WERI-Rb-1 (cell line): ENCODE results near the gene TMOD3.

ENCODE experiments used
- DNase-seq: peaks from one replicate; pipeline ENCODE4 v3.0.0-alpha.2; 2020
- H3K27ac ChIP-seq: fragments of 250-450 bp; sonication (Bioruptor Pico); 2 replicates; pipeline ENCODE4 v1.5.1; 2020; ENCODE audit warnings: mild to moderate bottlenecking, moderate library complexity
- H3K27me3 ChIP-seq: fragments of 250-450 bp; sonication (Bioruptor Pico); 2 replicates; pipeline ENCODE4 v1.5.1; 2021; ENCODE audit warnings: mild to moderate bottlenecking, low read depth, moderate library complexity; ENCODE audit not compliant: insufficient read depth, severe bottlenecking
- H3K36me3 ChIP-seq: fragments of 250-450 bp; sonication (Bioruptor Pico); 2 replicates; pipeline ENCODE4 v1.5.1; 2020; ENCODE audit warnings: mild to moderate bottlenecking, moderate library complexity
- H3K4me3 ChIP-seq: 2 replicates; pipeline ENCODE4 v1.5.1; 2011; ENCODE audit warnings: low read depth, mild to moderate bottlenecking, control low read depth, low read length
- H3K9me3 ChIP-seq: fragments of 250-450 bp; sonication (Bioruptor Pico); 2 replicates; pipeline ENCODE4 v1.5.1; 2021; ENCODE audit warnings: mild to moderate bottlenecking, moderate library complexity; ENCODE audit not compliant: severe bottlenecking
- TF ChIP-seq, protein P1 (sequence below): IDR thresholded peaks from 2 replicates; pipeline ENCODE4 v1.5.1; 2011; ENCODE audit warnings: low read depth, mild to moderate bottlenecking, control low read depth, inconsistent platforms, low read length

Gene TMOD3

DNA sequence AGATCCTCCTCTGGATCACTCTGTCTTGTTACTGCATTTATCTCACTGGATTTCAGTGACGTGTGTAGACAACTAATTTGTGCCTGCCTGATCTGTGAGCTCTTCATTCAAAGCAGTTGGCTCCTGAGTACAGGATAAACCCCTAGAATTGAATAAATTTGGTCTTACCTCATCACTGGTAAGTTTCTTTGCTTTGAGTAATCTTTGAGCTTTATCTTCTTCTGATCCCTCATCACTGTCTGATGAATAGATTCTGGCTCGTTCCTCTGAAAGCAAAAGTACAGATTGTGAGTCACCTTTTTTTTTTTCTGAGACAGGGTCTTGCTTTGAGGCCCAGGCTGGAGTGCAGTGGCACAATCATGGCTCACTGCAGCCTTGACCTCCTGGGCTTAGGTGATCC, 117.7 kb downstream of the TMOD3 start:
- Histone ChIP-seq H3K4me3 (no peak overlapping the region), H3K27ac (no peak overlapping the region), H3K9me3 (no peaks in the 10 kb centered on the region), H3K36me3 (peaks cover 62% of the 10 kb centered on the region), H3K27me3 (no peaks in the 10 kb centered on the region)
- TF ChIP-seq, protein P1, sequence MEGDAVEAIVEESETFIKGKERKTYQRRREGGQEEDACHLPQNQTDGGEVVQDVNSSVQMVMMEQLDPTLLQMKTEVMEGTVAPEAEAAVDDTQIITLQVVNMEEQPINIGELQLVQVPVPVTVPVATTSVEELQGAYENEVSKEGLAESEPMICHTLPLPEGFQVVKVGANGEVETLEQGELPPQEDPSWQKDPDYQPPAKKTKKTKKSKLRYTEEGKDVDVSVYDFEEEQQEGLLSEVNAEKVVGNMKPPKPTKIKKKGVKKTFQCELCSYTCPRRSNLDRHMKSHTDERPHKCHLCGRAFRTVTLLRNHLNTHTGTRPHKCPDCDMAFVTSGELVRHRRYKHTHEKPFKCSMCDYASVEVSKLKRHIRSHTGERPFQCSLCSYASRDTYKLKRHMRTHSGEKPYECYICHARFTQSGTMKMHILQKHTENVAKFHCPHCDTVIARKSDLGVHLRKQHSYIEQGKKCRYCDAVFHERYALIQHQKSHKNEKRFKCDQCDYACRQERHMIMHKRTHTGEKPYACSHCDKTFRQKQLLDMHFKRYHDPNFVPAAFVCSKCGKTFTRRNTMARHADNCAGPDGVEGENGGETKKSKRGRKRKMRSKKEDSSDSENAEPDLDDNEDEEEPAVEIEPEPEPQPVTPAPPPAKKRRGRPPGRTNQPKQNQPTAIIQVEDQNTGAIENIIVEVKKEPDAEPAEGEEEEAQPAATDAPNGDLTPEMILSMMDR: no peak
- DNase-seq: no peak

DNA sequence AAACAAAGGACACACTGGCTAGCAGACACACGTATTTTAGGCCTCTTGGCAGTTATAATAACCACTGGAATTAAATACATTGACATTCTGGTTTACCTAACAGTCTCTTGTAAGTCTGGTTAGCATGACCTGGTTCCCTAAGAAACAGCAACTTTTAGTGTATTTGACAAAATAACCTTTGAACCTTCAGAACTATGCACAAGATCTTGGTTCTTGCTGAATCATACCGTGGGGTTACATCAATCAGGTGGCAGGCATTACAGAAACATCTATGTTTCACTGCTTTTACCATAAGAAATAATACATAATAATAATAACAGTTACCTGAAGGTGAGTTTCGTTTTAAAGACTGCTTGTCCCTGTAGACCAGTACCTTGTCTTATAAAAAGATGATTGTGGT, 123.4 kb downstream of the TMOD3 start:
- H3K4me3 ChIP-seq: no peak overlapping the region
- no peak overlapping the region for H3K27ac ChIP-seq
- no peaks in the 10 kb centered on the region for H3K9me3 ChIP-seq
- TF ChIP-seq, protein P1: no peak
- H3K36me3 ChIP-seq: peaks cover 92% of the 10 kb centered on the region
- no peak for DNase-seq
- H3K27me3 ChIP-seq: no peaks in the 10 kb centered on the region

DNA sequence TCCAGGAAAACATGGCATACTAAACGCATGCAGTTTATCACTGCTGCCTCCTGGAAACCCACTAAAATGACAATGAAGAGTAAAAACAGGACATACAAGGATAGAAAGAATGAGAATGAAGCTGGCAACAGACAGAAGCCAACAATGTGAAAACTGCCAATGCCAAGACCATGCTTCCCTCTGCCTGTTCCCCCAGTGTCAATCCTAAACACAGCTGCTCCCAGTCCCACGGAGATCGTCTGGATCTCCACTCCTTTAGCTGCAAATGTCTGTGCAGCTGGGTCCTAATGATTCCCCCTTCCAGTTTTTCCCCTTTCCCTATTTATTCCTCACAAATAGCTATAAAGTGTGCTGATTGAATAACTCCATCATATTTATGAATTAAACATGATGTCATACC, 126.1 kb downstream of the TMOD3 start:
- TF ChIP-seq, protein P1: no peak
- Histone ChIP-seq H3K27me3 (no peaks in the 10 kb centered on the region), H3K36me3 (peaks cover 82% of the 10 kb centered on the region), H3K4me3 (no peak overlapping the region), H3K9me3 (no peaks in the 10 kb centered on the region), H3K27ac (no peak overlapping the region)
- DNase-seq: no peak
